CD4-positive, CD25-positive, alpha-beta regulatory T cell (primary cell): ENCODE measurements around the gene ETV6. TPM values are rescaled to one million over a fixed set of nuclear protein-coding genes. Genes with fewer than 3 reads are reported as not detected.

Experiments used
- ATAC-seq, 2 donors: fragments of 150-1000 bp; cut with Tn5 transposase; one replicate each; pipeline ENCODE4 v1.10.0; 2021; ENCODE audit warnings: low read depth in 2 of 2, moderate number of reproducible peaks in 2 of 2, moderate library complexity in 1 of 2
- DNase-seq, 3 donors: peaks; one replicate each; pipeline versions ENCODE4 v3.0.0 to v3.0.0-alpha.2; 2012 to 2022; ENCODE audit warnings: mixed read lengths in 1 of 3
- H3K27ac ChIP-seq: one replicate; pipeline ENCODE4 v1.7.0; 2013; ENCODE audit warnings: mild to moderate bottlenecking, low read length; ENCODE audit not compliant: insufficient read depth, poor library complexity, severe bottlenecking
- H3K27me3 ChIP-seq: one replicate; pipeline ENCODE4 v1.7.0; 2013; ENCODE audit warnings: low read length; ENCODE audit not compliant: control insufficient read depth, insufficient read depth
- H3K36me3 ChIP-seq: one replicate; pipeline ENCODE4 v1.7.0; 2013; ENCODE audit warnings: mild to moderate bottlenecking, low read length, moderate library complexity; ENCODE audit not compliant: control insufficient read depth, insufficient read depth
- H3K4me1 ChIP-seq: 2 replicates; pipeline ENCODE4 v1.7.0; 2013; ENCODE audit warnings: mild to moderate bottlenecking, low read length; ENCODE audit not compliant: insufficient read depth, control insufficient read depth, poor library complexity, severe bottlenecking
- H3K4me3 ChIP-seq: one replicate; pipeline ENCODE4 v1.7.0; 2013; ENCODE audit warnings: low read depth, mild to moderate bottlenecking, low read length, moderate library complexity
- H3K9me3 ChIP-seq, 2 experiments: 1 replicate in 1 of 2; 2 replicates in 1 of 2; pipeline ENCODE4 v1.7.0; 2013; ENCODE audit warnings: low read length in 2 of 2, mild to moderate bottlenecking in 1 of 2, moderate library complexity in 1 of 2; ENCODE audit not compliant: control insufficient read depth in 2 of 2
- H3K27ac Mint-ChIP-seq, 3 donors: one replicate each; pipeline ENCODE4 v1.8.0; 2020 to 2022; ENCODE audit warnings: mild to moderate bottlenecking in 3 of 3, mixed read lengths in 3 of 3, moderate library complexity in 2 of 3
- H3K27me3 Mint-ChIP-seq: one replicate; pipeline ENCODE4 v1.8.0; 2022; ENCODE audit warnings: mild to moderate bottlenecking, mixed read lengths
- H3K36me3 Mint-ChIP-seq: one replicate; pipeline ENCODE4 v1.8.0; 2020; ENCODE audit warnings: mixed read lengths
- H3K4me1 Mint-ChIP-seq, 4 donors: one replicate each; pipeline ENCODE4 v1.8.0; 2020 to 2022; ENCODE audit warnings: mixed read lengths in 4 of 4, mild to moderate bottlenecking in 1 of 4
- H3K4me3 Mint-ChIP-seq, 4 donors: one replicate each; pipeline ENCODE4 v1.8.0; 2020 to 2022; ENCODE audit warnings: mild to moderate bottlenecking in 4 of 4, mixed read lengths in 4 of 4, moderate library complexity in 3 of 4
- H3K9me3 Mint-ChIP-seq, 7 donors: one replicate each; pipeline ENCODE4 v1.8.0; 2020 to 2022; ENCODE audit warnings: mixed read lengths in 7 of 7, mild to moderate bottlenecking in 3 of 7, moderate library complexity in 2 of 7
- polyA plus RNA-seq, 4 donors: library from polyadenylated mRNA; unstranded; fragments of 300-500 nt; fragmentation: Illumina TruSeq; gene quantifications; one replicate each; pipeline ENCODE4 v1.2.3, GENCODE V29; 2021
- total RNA-seq: library from RNA; stranded (reverse); gene quantifications from one replicate; pipeline ENCODE4 v1.2.3, GENCODE V29; 2022

ETV6 gene
- total and polyA plus RNA-seq, 5 donors from 2014 or later = 2.5 to 62.5 (median 4.1) TPM

GRCh38 chr12:11706509-11707379 is 57.3 kb downstream of the ETV6 start:
- H3K36me3 Mint-ChIP-seq = peaks cover 17% of the 10 kb centered on the region
- DNase-seq = no peak
- ATAC-seq = no peak
- Histone ChIP-seq H3K9me3 (no peaks in the 10 kb centered on the region), H3K27ac (no peak overlapping the region), H3K4me3 (no peak overlapping the region), H3K36me3 (no peaks in the 10 kb centered on the region), H3K27me3 (no peaks in the 10 kb centered on the region), H3K4me1 (no peaks in the 10 kb centered on the region)
- H3K27me3 Mint-ChIP-seq = no peaks in the 10 kb centered on the region
- H3K4me3 Mint-ChIP-seq = no peak overlapping the region
- no peaks in the 10 kb centered on the region for H3K9me3 Mint-ChIP-seq
- peaks cover 5 to 32% (median 22%) of the 10 kb centered on the region in 4 donors for H3K4me1 Mint-ChIP-seq
- peak overlapping the region in 2 of 3 donors; percentile 17 to 32 for H3K27ac Mint-ChIP-seq

- Mint-ChIP-seq H3K27ac (no peak overlapping the region), H3K27me3 (no peaks in the 10 kb centered on the region), H3K36me3 (peaks cover 17% of the 10 kb centered on the region), H3K9me3 (no peaks in the 10 kb centered on the region), H3K4me1 (peaks cover 5 to 27% (median 19%) of the 10 kb centered on the region in 4 donors), H3K4me3 (no peak overlapping the region)
- H3K9me3 ChIP-seq = no peaks in the 10 kb centered on the region
- no peak overlapping the region for H3K4me3 ChIP-seq
- no peak overlapping the region for H3K27ac ChIP-seq
- H3K36me3 ChIP-seq = no peaks in the 10 kb centered on the region
- H3K27me3 ChIP-seq = no peaks in the 10 kb centered on the region
- no peak for ATAC-seq
- no peaks in the 10 kb centered on the region for H3K4me1 ChIP-seq
- DNase-seq = no peak
These were observed 58.1 kb downstream of the ETV6 start for GRCh38 chr12:11707535-11707934.

GRCh38 chr12:11709513-11709912 is 60.0 kb downstream of the ETV6 start:
- Histone ChIP-seq H3K9me3 (no peaks in the 10 kb centered on the region), H3K27ac (no peak overlapping the region), H3K36me3 (no peaks in the 10 kb centered on the region), H3K27me3 (no peaks in the 10 kb centered on the region), H3K4me1 (no peaks in the 10 kb centered on the region), H3K4me3 (no peak overlapping the region)
- peaks cover 5 to 26% (median 13%) of the 10 kb centered on the region in 4 donors for H3K4me1 Mint-ChIP-seq
- peaks cover 18% of the 10 kb centered on the region for H3K36me3 Mint-ChIP-seq
- H3K9me3 Mint-ChIP-seq = peaks cover 0 to 1% (median 0%) of the 10 kb centered on the region in 7 donors
- H3K27ac Mint-ChIP-seq = peak overlapping the region in 1 of 3 donors; percentile 29
- no peaks in the 10 kb centered on the region for H3K27me3 Mint-ChIP-seq
- H3K4me3 Mint-ChIP-seq = no peak overlapping the region
- no peak for DNase-seq
- no peak for ATAC-seq

GRCh38 chr12:11710431-11710830 is 61.0 kb downstream of the ETV6 start:
- peaks cover 0 to 1% (median 0%) of the 10 kb centered on the region in 7 donors for H3K9me3 Mint-ChIP-seq
- ATAC-seq = no peak
- H3K4me1 Mint-ChIP-seq = peaks cover 0 to 26% (median 11%) of the 10 kb centered on the region in 4 donors
- Histone ChIP-seq H3K27me3 (no peaks in the 10 kb centered on the region), H3K36me3 (no peaks in the 10 kb centered on the region), H3K4me1 (no peaks in the 10 kb centered on the region), H3K9me3 (no peaks in the 10 kb centered on the region), H3K27ac (no peak overlapping the region), H3K4me3 (no peak overlapping the region)
- peaks cover 18% of the 10 kb centered on the region for H3K36me3 Mint-ChIP-seq
- no peak overlapping the region for H3K4me3 Mint-ChIP-seq
- H3K27me3 Mint-ChIP-seq = no peaks in the 10 kb centered on the region
- no peak overlapping the region for H3K27ac Mint-ChIP-seq
- no peak for DNase-seq

GRCh38 chr12:11710906-11711305 is 61.4 kb downstream of the ETV6 start:
- Histone ChIP-seq H3K36me3 (no peaks in the 10 kb centered on the region), H3K27ac (no peak overlapping the region), H3K4me3 (no peak overlapping the region), H3K9me3 (no peaks in the 10 kb centered on the region), H3K4me1 (no peaks in the 10 kb centered on the region), H3K27me3 (no peaks in the 10 kb centered on the region)
- Mint-ChIP-seq H3K27me3 (no peaks in the 10 kb centered on the region), H3K9me3 (peaks cover 0 to 1% (median 0%) of the 10 kb centered on the region in 7 donors), H3K4me3 (no peak overlapping the region), H3K4me1 (peaks cover 0 to 24% (median 9%) of the 10 kb centered on the region in 4 donors), H3K36me3 (peaks cover 22% of the 10 kb centered on the region), H3K27ac (peak overlapping the region in 1 of 3 donors; percentile 31)
- ATAC-seq (no peak), DNase-seq (no peak)

GRCh38 chr12:11711651-11712327 is 62.3 kb downstream of the ETV6 start:
- peaks cover 0 to 1% (median 0%) of the 10 kb centered on the region in 7 donors for H3K9me3 Mint-ChIP-seq
- H3K36me3 ChIP-seq = no peaks in the 10 kb centered on the region
- no peaks in the 10 kb centered on the region for H3K27me3 Mint-ChIP-seq
- peaks cover 0 to 27% (median 10%) of the 10 kb centered on the region in 4 donors for H3K4me1 Mint-ChIP-seq
- H3K36me3 Mint-ChIP-seq = peaks cover 23% of the 10 kb centered on the region
- no peak overlapping the region for H3K27ac ChIP-seq
- no peaks in the 10 kb centered on the region for H3K27me3 ChIP-seq
- no peak overlapping the region for H3K27ac Mint-ChIP-seq
- DNase-seq = no peak
- H3K4me1 ChIP-seq = no peaks in the 10 kb centered on the region
- ATAC-seq = no peak
- H3K4me3 Mint-ChIP-seq = no peak overlapping the region
- H3K9me3 ChIP-seq = no peaks in the 10 kb centered on the region
- no peak overlapping the region for H3K4me3 ChIP-seq

- H3K27ac Mint-ChIP-seq = no peak overlapping the region
- H3K4me3 Mint-ChIP-seq = no peak overlapping the region
- H3K4me1 ChIP-seq = no peaks in the 10 kb centered on the region
- no peaks in the 10 kb centered on the region for H3K36me3 ChIP-seq
- H3K36me3 Mint-ChIP-seq = peaks cover 23% of the 10 kb centered on the region
- no peak overlapping the region for H3K4me3 ChIP-seq
- H3K27me3 ChIP-seq = no peaks in the 10 kb centered on the region
- peaks cover 0 to 25% (median 10%) of the 10 kb centered on the region in 4 donors for H3K4me1 Mint-ChIP-seq
- ATAC-seq (no peak), DNase-seq (no peak)
- H3K9me3 Mint-ChIP-seq = peaks cover 0 to 1% (median 0%) of the 10 kb centered on the region in 7 donors
- no peaks in the 10 kb centered on the region for H3K27me3 Mint-ChIP-seq
- H3K9me3 ChIP-seq = no peaks in the 10 kb centered on the region
- no peak overlapping the region for H3K27ac ChIP-seq
These were observed 63.0 kb downstream of the ETV6 start for GRCh38 chr12:11712491-11712890.
